Right atrium auricular region (tissue), 2 donors: Measurements from ENCODE around the gene UNC5CL. TPM values are rescaled to one million over a fixed set of nuclear protein-coding genes. Genes with fewer than 3 reads are reported as not detected.

Experiments
- DNase-seq: peaks from one replicate; pipeline ENCODE4 v3.0.0-alpha.2; 2019; ENCODE audit warnings: low spot score
- H3K27ac ChIP-seq, 2 donors: fragments of 200-600 bp; sonication (generic); 1 replicate in 1 of 2; 2 replicates in 1 of 2; pipeline ENCODE4 v1.5.1; 2016 to 2019
- H3K27me3 ChIP-seq, 2 donors: fragments of 200-600 bp; sonication (generic); one replicate each; pipeline versions ENCODE4 v1.5.1 to v1.6.0; 2017 to 2019
- H3K36me3 ChIP-seq: fragments of 200-600 bp; sonication (generic); one replicate; pipeline ENCODE4 v1.5.1; 2016
- H3K4me1 ChIP-seq, 2 donors: fragments of 200-600 bp; sonication (generic); one replicate each; pipeline versions ENCODE4 v1.5.1 to v1.6.0; 2017 to 2019
- H3K4me3 ChIP-seq, 2 donors: fragments of 200-600 bp; sonication (generic); 1 replicate in 1 of 2; 2 replicates in 1 of 2; pipeline ENCODE4 v1.5.1; 2017 to 2019; ENCODE audit warnings: mild to moderate bottlenecking in 1 of 2, moderate library complexity in 1 of 2
- H3K9me3 ChIP-seq, 2 donors: fragments of 200-600 bp; sonication (generic); one replicate each; pipeline ENCODE4 v1.5.1; 2019
- total RNA-seq, 2 donors: library from RNA; depleted of rRNA; stranded (reverse); fragments of >200 nt; gene quantifications; one replicate each; pipeline ENCODE4 v1.1.0, GENCODE V29; 2016
- TF ChIP-seq, protein P1 (sequence below), 2 donors: fragments of 200-600 bp; sonication (generic); IDR thresholded peaks; one replicate each; pipeline ENCODE4 v1.5.1; 2019; ENCODE audit warnings: antibody characterized with exemption in 2 of 2

Gene UNC5CL
- total RNA-seq, 2 donors from 2014 or later: 0.43 to 0.96 TPM

DNA sequence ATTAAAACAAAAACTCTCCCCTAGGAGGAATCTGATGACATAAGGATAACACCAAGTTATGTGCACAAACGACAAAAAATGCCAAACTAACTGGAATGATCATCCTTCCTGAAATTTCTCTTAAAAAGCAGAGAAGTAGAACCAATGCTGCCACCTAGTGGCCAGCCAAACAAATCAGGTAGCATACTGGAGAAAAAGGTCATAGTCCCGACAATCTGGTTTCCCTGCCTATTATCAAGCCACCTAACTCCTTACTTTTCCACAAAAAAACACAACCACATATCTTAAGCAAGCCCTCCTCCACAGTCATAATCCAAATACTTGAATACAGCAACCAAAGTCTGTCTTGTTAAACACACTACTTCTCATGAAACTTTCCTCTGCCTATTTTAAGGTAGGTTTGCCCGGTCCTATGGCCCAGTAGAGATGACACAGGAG lies 27.9 kb upstream of the UNC5CL start:
- Histone ChIP-seq H3K4me1 (peaks cover 0 to 30% of the 10 kb centered on the region in 2 donors), H3K27me3 (no peaks in the 10 kb centered on the region), H3K9me3 (no peaks in the 10 kb centered on the region), H3K27ac (peak overlapping the region in 1 of 2 donors; percentile 94), H3K4me3 (no peak overlapping the region), H3K36me3 (peaks cover 49% of the 10 kb centered on the region)
- TF ChIP-seq, protein P1, sequence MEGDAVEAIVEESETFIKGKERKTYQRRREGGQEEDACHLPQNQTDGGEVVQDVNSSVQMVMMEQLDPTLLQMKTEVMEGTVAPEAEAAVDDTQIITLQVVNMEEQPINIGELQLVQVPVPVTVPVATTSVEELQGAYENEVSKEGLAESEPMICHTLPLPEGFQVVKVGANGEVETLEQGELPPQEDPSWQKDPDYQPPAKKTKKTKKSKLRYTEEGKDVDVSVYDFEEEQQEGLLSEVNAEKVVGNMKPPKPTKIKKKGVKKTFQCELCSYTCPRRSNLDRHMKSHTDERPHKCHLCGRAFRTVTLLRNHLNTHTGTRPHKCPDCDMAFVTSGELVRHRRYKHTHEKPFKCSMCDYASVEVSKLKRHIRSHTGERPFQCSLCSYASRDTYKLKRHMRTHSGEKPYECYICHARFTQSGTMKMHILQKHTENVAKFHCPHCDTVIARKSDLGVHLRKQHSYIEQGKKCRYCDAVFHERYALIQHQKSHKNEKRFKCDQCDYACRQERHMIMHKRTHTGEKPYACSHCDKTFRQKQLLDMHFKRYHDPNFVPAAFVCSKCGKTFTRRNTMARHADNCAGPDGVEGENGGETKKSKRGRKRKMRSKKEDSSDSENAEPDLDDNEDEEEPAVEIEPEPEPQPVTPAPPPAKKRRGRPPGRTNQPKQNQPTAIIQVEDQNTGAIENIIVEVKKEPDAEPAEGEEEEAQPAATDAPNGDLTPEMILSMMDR (IDR thresholded peaks at IDR 0.05): peak; percentile 83 to 89
- DNase-seq: peak; percentile 85

DNA sequence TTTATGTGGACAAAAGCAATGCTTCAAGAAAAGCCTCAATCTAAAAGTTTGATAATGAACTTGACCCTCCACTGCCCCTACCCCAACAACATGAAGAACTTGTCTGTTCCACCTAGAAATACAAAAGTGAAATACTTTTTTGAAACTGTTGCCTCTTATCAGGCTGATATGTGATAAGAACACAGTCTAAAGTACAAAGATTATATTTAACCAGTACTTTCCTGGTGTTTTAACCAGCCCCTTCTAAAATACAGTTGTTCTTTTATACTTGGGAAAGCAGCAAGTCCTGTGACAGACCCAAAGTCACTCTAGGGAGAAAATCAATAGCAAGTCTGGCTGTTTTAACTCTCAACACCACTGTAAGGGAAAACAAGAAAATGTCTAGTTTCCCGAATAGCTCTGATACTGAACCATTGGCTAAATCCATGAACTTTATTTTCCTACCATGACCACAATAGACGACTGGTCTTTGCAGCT lies 26.6 kb upstream of the UNC5CL start:
- H3K27ac ChIP-seq: peak overlapping the region; percentile 3 to 94
- no peaks in the 10 kb centered on the region for H3K9me3 ChIP-seq
- DNase-seq: no peak
- no peak overlapping the region for H3K4me3 ChIP-seq
- TF ChIP-seq, protein P1 (IDR thresholded peaks at IDR 0.05): no peak
- no peaks in the 10 kb centered on the region for H3K27me3 ChIP-seq
- peaks cover 0 to 27% of the 10 kb centered on the region in 2 donors for H3K4me1 ChIP-seq
- H3K36me3 ChIP-seq: peaks cover 56% of the 10 kb centered on the region

DNA sequence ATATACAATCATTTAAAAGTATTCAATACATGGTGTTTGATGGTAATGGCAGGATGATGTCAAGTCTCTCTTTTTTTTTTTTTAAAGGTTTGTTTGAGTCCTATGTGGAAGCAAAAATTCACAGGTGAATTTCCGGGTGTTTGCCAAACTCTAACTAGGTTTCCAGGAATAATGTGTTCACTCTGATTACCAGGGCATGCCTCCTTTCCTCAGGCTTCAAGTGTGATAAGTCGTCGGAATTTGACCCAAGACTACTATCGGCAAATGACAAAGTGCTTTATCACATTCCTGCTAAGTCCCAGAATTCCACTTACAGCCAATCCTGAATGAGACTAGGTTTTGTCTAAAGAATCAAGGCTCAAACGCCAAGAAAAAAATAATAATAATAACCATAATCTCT lies 25.8 kb upstream of the UNC5CL start:
- Histone ChIP-seq H3K9me3 (no peaks in the 10 kb centered on the region), H3K4me1 (peaks cover 0 to 28% of the 10 kb centered on the region in 2 donors), H3K27me3 (no peaks in the 10 kb centered on the region), H3K36me3 (peaks cover 56% of the 10 kb centered on the region), H3K27ac (peak overlapping the region; percentile 3 to 94), H3K4me3 (no peak overlapping the region)
- TF ChIP-seq, protein P1 (IDR thresholded peaks at IDR 0.05): no peak
- DNase-seq: no peak

DNA sequence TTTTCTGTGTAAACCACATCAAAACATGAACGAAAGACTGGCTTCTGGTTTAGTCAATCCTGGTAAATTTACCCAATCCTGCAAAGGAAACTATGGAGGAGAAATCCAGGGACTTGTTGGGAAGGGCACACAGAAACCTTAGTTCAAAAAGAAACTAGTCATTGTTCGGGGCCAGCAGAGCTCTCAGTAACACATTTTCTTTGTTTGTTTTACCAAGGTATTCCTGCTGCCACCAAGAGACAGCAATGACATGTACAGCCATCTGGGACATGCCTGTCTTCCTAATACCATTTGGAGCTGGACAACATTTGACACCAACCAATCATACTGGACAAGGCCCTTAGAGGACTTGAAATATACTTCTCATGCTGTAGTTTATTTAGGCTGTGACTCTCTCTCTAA lies 24.9 kb upstream of the UNC5CL start:
- TF ChIP-seq, protein P1 (IDR thresholded peaks at IDR 0.05): no peak
- H3K27me3 ChIP-seq: no peaks in the 10 kb centered on the region
- H3K36me3 ChIP-seq: peaks cover 54% of the 10 kb centered on the region
- H3K9me3 ChIP-seq: no peaks in the 10 kb centered on the region
- H3K4me1 ChIP-seq: peaks cover 0 to 37% of the 10 kb centered on the region in 2 donors
- peak overlapping the region; percentile 40 to 94 for H3K27ac ChIP-seq
- no peak overlapping the region for H3K4me3 ChIP-seq
- DNase-seq: no peak

DNA sequence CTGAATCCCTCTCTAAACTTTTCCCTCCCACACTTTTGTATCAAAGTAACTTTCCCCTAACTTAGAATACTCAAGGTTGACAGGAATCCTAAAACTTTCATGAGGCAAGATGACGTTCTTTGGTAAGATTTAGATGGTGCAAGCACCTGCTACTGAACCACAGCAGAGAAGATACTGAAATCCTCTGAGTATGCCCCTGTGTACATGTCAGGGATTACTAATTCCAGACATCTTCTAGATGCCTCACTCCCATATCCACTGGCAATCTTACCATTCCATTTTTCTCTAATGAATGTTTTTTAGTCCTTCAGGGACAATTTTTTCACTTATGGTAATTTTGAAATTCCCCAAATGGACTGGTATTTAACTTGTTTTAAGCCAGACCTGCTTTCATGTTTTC lies 23.0 kb upstream of the UNC5CL start:
- peak overlapping the region; percentile 40 to 94 for H3K27ac ChIP-seq
- DNase-seq: no peak
- TF ChIP-seq, protein P1 (IDR thresholded peaks at IDR 0.05): no peak
- no peaks in the 10 kb centered on the region for H3K27me3 ChIP-seq
- peaks cover 38% of the 10 kb centered on the region for H3K36me3 ChIP-seq
- H3K4me3 ChIP-seq: peak overlapping the region; percentile 3 to 8
- H3K4me1 ChIP-seq: peaks cover 0 to 49% of the 10 kb centered on the region in 2 donors
- no peaks in the 10 kb centered on the region for H3K9me3 ChIP-seq

DNA sequence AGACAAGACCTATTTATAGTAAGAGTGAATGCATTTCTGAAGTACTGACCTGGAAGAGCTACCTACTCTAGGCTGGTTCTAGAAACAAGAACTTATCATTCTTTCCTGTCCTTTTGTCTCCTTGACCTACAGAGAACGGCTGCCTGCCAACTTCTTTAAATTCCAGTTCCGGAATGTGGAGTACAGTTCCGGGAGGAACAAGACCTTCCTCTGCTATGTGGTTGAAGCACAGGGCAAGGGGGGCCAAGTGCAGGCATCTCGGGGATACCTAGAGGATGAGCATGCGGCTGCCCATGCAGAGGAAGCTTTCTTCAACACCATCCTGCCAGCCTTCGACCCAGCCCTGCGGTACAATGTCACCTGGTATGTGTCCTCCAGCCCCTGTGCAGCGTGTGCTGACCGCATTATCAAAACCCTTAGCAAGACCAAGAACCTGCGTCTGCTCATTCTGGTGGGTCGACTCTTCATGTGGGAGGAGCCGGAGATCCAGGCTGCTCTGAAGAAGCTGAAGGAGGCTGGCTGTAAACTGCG lies 22.2 kb upstream of the UNC5CL start:
- H3K27me3 ChIP-seq: no peaks in the 10 kb centered on the region
- H3K36me3 ChIP-seq: peaks cover 36% of the 10 kb centered on the region
- H3K9me3 ChIP-seq: no peaks in the 10 kb centered on the region
- H3K4me1 ChIP-seq: peaks cover 0 to 49% of the 10 kb centered on the region in 2 donors
- TF ChIP-seq, protein P1 (IDR thresholded peaks at IDR 0.05): no peak
- H3K27ac ChIP-seq: peak overlapping the region; percentile 40 to 94
- DNase-seq: no peak
- H3K4me3 ChIP-seq: peak overlapping the region in 1 of 2 donors; percentile 1
